ENCODE data around the gene STMND1.

Gene STMND1

GRCh38 chr6:17144016-17144415 lies 42.2 kb downstream of the STMND1 start:
- H3K27me3 ChIP-seq (ENCODE audit: insufficient read depth, low read depth, severe bottlenecking), result no peaks in the 10 kb centered on the region
- no peak for DNase-seq
- peaks cover 26% of the 10 kb centered on the region for H3K9me3 ChIP-seq (ENCODE audit: severe bottlenecking)
- H3K27ac ChIP-seq, result no peak overlapping the region
- no peaks in the 10 kb centered on the region for H3K36me3 ChIP-seq
- TF ChIP-seq CTCF (IDR thresholded peaks at IDR 0.05; ENCODE audit: low read depth, low read length), result no peak
- no peak overlapping the region for H3K4me3 ChIP-seq (ENCODE audit: low read depth, low read length)

DNA sequence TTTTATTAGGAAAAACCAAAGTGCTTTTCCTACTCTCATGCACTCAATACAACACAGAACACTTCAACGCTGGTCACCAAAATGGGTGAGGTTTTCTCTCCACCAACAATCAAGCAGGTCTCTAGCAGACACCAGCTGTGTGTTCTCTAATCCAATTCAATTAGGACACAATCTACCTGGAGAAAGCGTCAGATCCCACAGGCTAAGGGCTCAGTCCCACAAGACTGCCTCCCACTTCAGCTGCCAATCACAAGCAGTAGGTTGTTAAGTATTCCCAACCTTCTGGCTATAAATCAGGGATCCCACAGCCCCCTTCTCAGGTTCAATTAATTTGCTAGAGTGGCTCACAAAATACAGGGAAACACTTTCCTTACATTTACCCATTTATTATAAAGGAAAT lies 47.7 kb downstream of the STMND1 start:
- Histone ChIP-seq H3K4me3 (ENCODE audit: low read depth, low read length) (no peak overlapping the region), H3K36me3 (no peaks in the 10 kb centered on the region), H3K27ac (peak overlapping the region; percentile 85), H3K9me3 (ENCODE audit: severe bottlenecking) (peaks cover 26% of the 10 kb centered on the region), H3K27me3 (ENCODE audit: insufficient read depth, low read depth, severe bottlenecking) (no peaks in the 10 kb centered on the region)
- no peak for TF ChIP-seq CTCF (IDR thresholded peaks at IDR 0.05; ENCODE audit: low read depth, low read length)
- DNase-seq, result peak; percentile 93

GRCh38 chr6:17150096-17150495 lies 48.2 kb downstream of the STMND1 start:
- Histone ChIP-seq H3K36me3 (no peaks in the 10 kb centered on the region), H3K27me3 (ENCODE audit: insufficient read depth, low read depth, severe bottlenecking) (no peaks in the 10 kb centered on the region), H3K4me3 (ENCODE audit: low read depth, low read length) (no peak overlapping the region), H3K9me3 (ENCODE audit: severe bottlenecking) (peaks cover 23% of the 10 kb centered on the region), H3K27ac (peak overlapping the region; percentile 85)
- DNase-seq, result peak; percentile 75
- TF ChIP-seq CTCF (IDR thresholded peaks at IDR 0.05; ENCODE audit: low read depth, low read length), result no peak

GRCh38 chr6:17151888-17152287 lies 50.0 kb downstream of the STMND1 start:
- Histone ChIP-seq H3K9me3 (ENCODE audit: severe bottlenecking) (peaks cover 20% of the 10 kb centered on the region), H3K27me3 (ENCODE audit: insufficient read depth, low read depth, severe bottlenecking) (no peaks in the 10 kb centered on the region), H3K36me3 (no peaks in the 10 kb centered on the region), H3K27ac (no peak overlapping the region), H3K4me3 (ENCODE audit: low read depth, low read length) (no peak overlapping the region)
- no peak for DNase-seq
- TF ChIP-seq CTCF (IDR thresholded peaks at IDR 0.05; ENCODE audit: low read depth, low read length), result no peak

DNA sequence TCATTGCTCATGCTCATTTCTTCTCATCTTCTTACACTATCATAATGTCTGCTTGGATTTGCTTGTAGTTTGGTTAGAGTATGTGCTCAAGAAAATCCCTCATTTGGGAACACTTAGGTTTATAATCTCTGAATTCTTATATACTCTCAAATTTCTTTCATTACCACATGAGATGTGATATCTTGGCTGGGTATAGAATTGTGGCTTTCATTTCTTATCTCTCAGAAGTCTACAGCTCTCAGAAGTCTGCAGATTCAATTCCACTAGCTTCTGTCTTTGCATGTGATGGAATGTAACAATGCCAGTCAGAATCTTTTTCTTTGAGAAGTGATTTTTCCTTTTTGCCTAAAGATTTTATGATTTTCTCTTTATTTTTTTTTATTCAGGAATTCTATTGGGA lies 50.9 kb downstream of the STMND1 start:
- Histone ChIP-seq H3K27me3 (ENCODE audit: insufficient read depth, low read depth, severe bottlenecking) (no peaks in the 10 kb centered on the region), H3K36me3 (no peaks in the 10 kb centered on the region), H3K9me3 (ENCODE audit: severe bottlenecking) (peaks cover 20% of the 10 kb centered on the region), H3K27ac (no peak overlapping the region), H3K4me3 (ENCODE audit: low read depth, low read length) (no peak overlapping the region)
- DNase-seq, result no peak
- no peak for TF ChIP-seq CTCF (IDR thresholded peaks at IDR 0.05; ENCODE audit: low read depth, low read length)

- H3K4me3 ChIP-seq (ENCODE audit: low read depth, low read length), result no peak overlapping the region
- H3K9me3 ChIP-seq (ENCODE audit: severe bottlenecking), result peaks cover 20% of the 10 kb centered on the region
- H3K27me3 ChIP-seq (ENCODE audit: insufficient read depth, low read depth, severe bottlenecking), result no peaks in the 10 kb centered on the region
- TF ChIP-seq CTCF (IDR thresholded peaks at IDR 0.05; ENCODE audit: low read depth, low read length), result peak; percentile 71
- H3K27ac ChIP-seq, result no peak overlapping the region
- DNase-seq, result peak; percentile 76
- H3K36me3 ChIP-seq, result no peaks in the 10 kb centered on the region
These were observed 54.5 kb downstream of the STMND1 start for GRCh38 chr6:17156112-17156921.

All from WERI-Rb-1 (cell line).